Posterior vena cava (tissue), 2 donors: ENCODE results near the gene HOXA5. TPM values are rescaled to one million over a fixed set of nuclear protein-coding genes. Genes with fewer than 3 reads are reported as not detected.

ENCODE experiments used
- DNase-seq: peaks from one replicate; pipeline ENCODE4 v3.0.0-alpha.2; 2020; ENCODE audit warnings: low spot score
- intact Hi-C, 2 donors: fragments of 100-400 bp; cut with DNase I; formaldehyde crosslinking; loops; one replicate each; pipeline versions ENCODE4 v1.14.1 to v1.14.2; 2022 to 2023
- total RNA-seq, 2 donors: library from RNA; stranded (reverse); fragmentation: NEBNext Ultra II Directional; extraction: Animal tissue kit (Norgen Biotek cat#: 25700); gene quantifications; one replicate each; pipeline ENCODE4 v1.2.1, GENCODE V29; 2021
- donor health status: DM: yes; HTN: yes; CAD: no.
- donor health status: DM: yes; HTN: yes; CAD: no.

HOXA5 gene
- total RNA-seq, 2 donors from 2014 or later = 11.3 to 17.6 TPM

DNA sequence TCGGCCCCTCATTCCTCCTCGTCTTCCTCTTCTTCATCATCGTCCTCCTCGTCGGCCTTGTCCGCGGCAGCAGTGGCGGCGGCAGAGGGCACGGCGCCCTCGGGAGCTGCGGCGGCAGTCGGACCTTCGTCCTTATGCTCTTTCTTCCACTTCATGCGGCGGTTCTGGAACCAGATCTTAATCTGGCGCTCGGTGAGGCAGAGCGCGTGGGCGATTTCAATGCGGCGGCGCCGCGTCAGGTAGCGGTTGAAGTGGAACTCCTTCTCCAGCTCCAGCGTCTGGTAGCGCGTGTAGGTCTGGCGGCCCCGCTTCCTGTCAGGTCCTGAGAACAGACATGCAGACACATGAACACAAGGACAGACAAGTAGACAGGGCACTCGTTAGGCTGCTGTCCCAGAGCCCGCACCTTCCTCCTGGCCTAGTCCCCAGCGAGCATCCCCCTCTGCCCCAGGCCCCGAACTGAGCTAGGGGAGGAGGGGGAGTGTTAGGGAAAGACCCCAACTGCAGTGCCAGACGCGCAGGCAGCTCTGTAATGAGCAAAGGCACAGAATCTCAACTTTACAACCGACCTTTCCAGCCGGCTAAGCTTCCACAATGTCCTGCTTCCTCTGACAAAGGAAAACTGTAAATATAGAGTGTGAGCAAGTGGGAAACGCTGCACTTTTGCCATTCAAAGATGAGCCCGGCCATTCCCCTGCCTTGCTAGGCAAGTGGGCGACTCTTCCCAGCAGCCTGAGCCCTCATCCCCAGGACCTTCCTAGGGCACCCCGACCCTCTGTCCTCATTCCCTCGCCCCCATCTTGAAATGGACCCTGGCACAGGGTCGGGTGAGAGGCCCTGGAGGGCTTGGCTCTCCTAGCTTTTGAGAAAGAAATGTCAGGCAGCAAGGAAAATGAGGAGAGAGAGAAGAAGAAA is 11.7 kb upstream of the HOXA5 start:
- DNase-seq = peak; percentile 80
- intact Hi-C loops = loop anchor here in 1 of 2 donors (10.0 kb wide), 1 partner anchor 960 kb away; no protein-coding TSS in a partner anchor

DNA sequence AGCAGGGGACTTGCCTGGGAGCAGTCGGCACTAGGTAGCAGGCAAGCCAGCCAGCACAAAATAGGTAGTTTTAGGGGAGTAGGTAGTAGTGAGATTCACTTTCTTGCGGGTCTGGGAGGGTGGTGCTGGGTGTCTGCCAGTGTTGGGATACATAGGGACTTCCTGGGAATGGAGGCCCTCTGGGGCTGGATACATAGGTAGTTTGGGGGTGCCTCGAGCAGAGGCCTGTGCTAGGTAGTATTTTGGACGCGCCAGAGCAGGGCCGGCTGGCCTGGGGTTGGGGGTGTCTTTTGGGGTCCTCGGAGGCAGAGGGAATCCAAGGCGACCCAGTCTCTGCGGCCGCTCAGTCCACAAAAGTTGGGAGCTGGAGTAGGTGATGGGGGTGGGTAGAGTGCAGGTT is 10.9 kb upstream of the HOXA5 start:
- intact Hi-C loops = loop anchor here in 1 of 2 donors (10.0 kb wide), 1 partner anchor 960 kb away; no protein-coding TSS in a partner anchor
- DNase-seq = no peak

DNA sequence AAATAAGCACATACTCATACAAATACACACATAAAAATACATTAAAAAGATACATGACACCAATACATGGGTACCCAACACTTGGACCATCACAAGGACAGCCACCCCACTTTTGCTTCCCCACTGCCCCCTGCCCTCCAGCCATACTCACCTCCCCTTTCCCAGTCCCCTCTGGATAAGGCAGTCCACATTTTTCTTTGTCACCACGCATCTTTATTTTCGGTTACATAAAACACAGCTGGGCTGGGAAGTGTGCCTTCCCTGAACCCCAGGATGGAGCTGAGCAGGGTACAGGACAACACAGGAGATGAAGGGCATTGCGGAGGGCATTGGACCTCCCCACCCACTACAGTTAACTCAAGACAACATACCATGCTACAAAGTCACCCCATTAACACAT is 10.0 kb upstream of the HOXA5 start:
- intact Hi-C loops = loop anchor here in 1 of 2 donors (10.0 kb wide), 1 partner anchor 959 kb away; no protein-coding TSS in a partner anchor
- DNase-seq = no peak

DNA sequence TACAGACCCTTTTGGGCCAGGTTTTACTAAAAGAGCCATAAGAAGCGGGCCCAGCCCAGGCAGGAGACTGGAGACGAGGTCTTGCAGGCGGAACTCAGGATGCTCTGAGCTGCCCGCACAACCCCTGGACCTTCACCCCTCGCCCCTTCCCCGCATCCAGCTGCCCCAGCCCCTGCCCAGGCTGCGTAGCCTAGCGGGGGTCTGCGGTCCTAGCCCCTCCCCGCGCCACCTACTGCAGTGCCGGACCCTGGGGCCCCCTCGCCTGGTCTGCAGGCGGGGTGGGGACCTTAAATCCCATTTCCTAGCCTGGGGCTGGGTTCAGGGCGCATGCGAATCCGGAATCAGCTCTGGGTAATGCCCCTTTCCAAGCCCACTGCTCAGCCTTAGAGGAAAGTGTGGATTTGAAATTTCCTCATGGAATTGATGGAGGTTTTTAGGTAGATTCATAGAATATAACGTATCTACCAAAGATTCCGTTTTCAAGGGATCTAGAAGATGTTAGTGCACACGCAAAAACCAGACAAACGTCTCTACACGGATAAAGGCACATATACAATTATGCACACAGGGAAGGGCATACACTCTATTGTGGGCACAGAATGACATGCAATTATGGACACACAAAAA is 9.4 kb upstream of the HOXA5 start:
- peak; percentile 76 for DNase-seq
- intact Hi-C loops = loop anchor here in 1 of 2 donors (10.0 kb wide), 1 partner anchor 958 kb away; no protein-coding TSS in a partner anchor

DNA sequence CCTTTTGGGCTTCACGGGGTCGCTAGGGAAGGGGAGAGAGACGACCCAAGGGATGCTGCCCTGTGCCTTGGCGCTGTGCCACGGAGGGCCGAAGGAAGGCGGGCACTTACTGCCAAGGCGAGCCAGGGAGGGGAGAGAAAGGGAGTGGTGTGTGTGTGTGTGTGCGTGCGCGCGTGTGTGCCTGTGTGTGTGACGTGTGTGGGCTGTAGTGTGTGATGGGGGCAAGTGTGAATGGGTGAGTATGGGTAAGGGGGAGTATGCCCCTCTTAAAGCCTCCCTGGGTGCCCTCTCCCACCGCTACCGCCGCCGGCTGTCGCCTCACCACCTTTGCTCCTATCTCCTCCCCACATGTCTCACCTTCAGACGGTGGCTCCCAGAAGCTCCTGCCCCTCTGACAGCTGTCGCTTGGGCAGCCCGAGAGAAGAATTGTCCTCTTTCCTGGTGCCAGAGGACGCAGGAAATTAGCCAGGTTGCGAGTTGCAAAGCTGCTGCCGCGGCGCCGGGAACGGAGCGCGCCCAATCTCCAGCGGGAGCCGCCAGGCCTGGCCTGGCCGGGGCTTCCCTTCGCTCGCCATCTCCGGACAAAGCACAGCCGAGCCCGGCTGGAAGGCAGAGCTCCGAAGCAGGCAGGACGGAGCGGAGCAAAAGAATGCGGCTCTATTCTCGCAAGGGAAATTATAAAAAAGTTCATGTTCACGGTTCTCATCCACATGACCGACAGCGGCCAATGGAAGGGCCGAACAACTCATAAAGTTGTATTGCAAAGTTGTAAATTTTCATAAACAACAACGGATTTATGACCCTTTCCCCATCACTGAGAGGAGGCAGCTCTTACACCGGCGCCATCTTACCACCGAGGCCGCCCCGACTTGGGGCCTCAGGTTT is 8.7 kb upstream of the HOXA5 start, which contains the start of gene HOXA3:
Gene HOXA3 (minus strand): TSS at position 653 of the 885 bp plus-strand sequence. CDS start 41,943 bp downstream, outside the sequence.
- peak; percentile 87 for DNase-seq

DNA sequence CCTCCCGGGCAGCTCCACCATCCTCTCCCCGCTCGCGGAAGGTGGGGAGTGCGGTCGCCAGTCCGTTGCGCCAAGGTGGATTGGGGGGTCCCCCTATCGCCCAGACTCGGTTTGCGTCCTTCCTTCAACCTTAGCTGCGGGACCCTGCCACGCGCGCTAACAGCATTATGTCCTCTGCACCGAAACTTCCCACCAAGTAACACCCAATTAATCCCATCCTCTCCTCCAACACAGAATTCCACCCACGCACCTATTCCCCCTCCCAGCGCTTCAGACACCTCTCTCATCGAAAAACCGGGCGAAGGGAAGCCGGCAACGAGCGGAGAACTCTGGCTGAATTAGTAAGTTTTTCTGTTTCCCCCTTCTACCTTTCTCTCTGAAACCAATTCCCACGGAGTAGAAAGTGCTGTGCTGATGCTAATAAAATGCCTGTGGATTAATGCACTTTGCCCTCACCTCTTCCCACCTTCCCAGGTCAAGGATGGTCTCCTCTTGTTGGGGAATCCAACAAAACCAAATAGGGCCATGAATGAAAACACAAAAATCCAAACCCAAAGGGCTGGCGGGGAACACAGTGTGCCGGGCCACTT is 8.0 kb upstream of the HOXA5 start:
- intact Hi-C loops = loop anchor here in 1 of 2 donors (10.0 kb wide), 1 partner anchor 957 kb away; no protein-coding TSS in a partner anchor
- DNase-seq = peak; percentile 86

More for the DNA sequence above, 8.7 kb upstream of the HOXA5 start, which contains the start of gene HOXA3:
- intact Hi-C loops = loop anchor here in 1 of 2 donors (10.0 kb wide), 1 partner anchor 957 kb away; no protein-coding TSS in a partner anchor

DNA sequence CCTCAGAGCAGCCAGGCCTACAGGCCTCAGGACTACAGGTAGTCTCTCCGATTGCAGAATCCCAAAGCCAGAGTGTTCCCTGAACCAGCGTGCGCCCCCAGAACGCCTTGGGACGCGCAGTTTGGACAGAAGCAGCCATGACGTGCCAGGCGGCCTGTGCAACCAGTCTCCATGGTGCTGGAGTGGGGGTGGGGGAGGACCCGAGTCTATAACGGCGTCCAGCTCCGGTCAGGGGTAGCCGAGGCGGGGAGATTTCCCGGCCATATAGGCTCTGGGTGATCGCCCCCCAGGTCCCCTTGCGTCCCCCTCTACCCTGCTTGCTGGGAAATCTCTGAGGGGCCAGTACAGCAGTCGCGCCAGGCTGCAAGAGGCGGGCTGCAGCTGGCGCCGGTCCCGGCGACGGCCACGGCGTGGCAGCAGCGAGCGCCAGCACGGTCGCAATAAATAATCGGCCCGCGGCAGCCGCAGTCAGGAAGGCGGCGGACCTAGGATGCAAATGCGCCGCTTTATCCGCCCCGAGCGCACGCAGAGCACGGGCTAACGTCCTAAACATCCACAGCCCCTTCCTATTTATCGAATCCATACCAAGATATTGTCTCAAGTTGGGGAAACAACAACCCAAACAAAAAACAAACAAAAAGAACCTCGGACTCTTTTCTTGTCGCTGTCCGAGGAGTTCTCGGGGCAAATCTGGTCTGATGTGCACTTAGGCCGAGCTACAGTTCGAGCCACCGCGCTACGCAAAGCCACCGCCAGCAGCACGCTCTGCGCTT is 7.3 kb upstream of the HOXA5 start:
- peak; percentile 93 for DNase-seq
- intact Hi-C loops = loop anchor here in 1 of 2 donors (10.0 kb wide), 1 partner anchor 956 kb away; no protein-coding TSS in a partner anchor

DNA sequence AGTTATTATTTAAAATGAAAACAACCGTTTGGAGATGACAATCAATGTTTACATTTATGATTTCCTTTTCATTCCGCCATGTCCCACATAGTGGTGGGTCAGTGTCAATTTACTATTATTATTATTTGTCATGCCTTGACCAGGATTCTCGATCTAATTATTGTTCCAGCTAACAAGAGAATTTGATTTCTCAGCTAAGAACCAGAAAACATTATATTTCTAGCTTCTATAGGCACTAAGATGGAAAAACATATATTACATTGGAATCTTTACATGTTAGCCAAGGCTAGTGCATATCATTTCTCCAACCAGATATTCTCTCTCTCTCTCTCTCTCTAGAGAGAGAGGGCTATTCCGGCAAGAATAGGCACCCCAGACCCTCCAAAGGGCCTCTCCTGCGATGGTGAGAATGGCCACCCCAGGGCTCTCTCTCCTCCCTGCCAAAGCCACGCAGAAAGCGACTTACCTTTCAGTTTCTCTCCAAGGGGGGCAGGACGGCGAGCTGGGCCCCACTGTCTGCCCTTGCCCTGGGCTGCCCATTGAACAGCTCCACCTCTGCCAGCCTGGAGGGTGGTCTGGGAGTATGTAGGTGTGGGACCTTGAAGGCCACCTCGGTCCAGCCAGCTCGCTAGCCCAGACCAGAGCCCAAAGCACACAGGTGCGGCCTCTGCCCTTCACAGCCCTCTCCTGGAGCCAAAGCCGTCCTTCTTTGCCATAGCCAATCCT is 6.5 kb upstream of the HOXA5 start:
- peak; percentile 81 for DNase-seq

DNA sequence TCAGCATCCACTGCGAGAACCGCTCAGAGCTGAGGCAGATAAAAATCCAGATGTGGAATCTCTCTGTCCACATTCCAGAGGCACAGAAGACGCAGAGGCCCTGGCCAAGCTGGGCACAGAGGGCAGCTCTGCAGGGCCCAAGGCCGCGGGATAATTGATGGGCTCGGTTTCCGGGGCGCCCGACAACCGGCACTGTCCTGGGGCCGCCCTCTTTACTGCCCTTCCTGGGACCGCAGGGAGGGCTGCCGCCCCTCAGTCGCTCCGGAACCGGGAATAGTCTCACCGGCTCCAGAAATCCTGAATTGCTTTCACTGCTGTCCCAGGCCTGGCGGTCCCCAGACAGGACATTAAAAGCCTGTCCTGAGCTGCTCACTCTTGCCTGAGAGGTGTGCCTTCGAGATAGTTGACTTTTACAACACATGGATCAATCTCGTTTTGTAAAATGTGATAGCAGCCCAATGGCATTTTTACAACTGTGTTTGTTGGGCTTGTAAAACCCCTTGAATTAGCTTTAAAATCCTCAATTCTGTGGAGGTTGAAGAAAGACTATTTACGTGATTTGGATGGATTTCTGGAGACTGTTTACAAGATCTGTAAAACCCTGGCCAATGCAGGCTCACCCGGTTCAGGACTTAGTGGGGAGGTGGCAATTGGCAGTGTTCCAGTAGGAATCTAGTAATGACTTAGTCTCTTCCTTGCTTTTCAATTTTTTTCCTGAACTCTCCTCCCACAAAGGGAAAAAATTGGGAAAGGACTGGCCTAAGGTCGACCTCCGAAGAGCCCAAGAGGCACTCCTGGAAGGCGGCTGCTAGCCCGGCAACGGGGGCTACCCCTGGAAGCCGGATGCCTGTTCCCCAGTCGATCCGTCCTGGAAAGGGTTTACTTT is 5.5 kb upstream of the HOXA5 start:
- intact Hi-C loops = no loop called here
- DNase-seq = no peak

More for the DNA sequence above, 6.5 kb upstream of the HOXA5 start:
- intact Hi-C loops = loop anchor here in 1 of 2 donors (10.0 kb wide), 1 partner anchor 955 kb away; no protein-coding TSS in a partner anchor

DNA sequence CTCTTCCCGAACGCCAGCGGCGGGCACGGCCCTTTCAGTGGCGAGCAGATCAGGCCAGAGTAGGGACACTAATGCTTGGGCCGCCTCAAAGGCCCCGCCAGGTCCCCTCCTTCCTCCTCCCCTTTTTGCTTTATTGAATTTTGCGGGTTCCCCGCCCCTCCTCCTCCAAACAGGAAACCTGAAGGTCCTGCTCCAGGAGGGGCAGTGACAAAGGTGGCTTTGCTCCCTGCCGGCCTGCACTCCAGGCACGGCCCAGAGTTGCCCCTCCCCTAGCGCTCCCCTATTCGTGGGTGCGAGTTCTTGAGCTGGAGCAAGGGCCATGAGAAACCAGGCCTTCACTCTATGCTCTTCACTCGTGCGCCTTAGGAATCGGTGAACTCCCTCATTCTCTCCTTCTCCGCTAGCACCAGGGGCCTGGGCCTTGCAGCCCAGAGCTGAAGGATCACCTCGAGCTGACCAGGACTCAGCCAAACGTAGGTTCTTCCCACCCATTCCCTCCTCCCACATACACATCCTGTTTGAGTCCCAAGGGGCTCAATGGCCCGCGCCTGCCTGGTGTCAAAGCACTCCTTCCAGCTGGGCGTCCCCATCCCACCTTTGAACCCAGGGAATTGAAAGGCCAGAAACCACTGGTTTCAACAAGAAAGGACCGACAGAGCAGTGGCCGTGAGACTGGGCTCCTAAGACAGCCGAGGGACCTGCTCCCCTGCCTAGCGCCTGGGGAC is 4.7 kb upstream of the HOXA5 start:
- DNase-seq = no peak
- intact Hi-C loops = no loop called here

DNA sequence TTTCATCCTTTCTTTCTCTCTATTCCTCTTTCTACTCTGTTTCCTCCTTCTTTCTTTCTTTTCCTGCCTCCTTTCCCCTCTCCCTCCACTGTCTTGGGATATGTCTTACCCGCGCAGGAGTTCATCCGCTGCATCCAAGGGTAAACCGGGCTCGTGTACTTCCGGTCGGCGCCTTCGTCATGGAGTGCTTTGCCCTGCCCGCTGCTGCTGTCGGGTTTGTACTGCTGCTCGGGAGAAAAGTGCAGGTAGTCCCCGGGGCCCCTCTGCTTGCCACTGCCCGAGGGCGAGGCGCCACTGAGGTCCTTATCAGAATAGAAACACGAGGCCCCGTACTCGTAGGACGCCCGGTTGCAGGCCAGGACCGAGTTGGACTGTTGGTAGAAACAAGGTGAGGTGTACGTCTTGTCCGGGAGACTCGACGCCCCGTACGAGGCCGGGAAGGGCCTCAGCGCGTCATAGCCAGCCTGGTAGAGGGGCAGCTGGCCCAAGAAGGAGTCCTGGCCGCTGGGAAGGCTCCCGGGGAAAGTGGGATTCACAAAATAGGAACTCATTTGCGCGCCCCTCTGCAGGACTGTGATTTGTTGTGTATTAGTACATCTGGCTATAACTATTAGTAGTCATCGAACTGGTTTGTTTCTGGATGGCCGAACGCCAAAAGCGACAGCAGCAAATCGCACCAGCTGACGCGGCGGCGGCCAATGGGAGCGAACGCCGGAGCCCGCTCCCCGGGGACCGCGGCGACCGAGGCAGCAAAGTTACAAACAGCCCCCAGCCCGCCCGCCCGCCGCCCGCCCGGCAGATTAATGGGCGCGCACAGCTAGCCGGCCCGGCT is 3.9 kb upstream of the HOXA5 start, which contains the start of gene HOXA6:
Gene HOXA6 (minus strand): TSS at position 576 of the 832 bp plus-strand sequence. CDS start 25 bp downstream, at position 551.
- intact Hi-C loops = no loop called here
- no peak for DNase-seq

DNA sequence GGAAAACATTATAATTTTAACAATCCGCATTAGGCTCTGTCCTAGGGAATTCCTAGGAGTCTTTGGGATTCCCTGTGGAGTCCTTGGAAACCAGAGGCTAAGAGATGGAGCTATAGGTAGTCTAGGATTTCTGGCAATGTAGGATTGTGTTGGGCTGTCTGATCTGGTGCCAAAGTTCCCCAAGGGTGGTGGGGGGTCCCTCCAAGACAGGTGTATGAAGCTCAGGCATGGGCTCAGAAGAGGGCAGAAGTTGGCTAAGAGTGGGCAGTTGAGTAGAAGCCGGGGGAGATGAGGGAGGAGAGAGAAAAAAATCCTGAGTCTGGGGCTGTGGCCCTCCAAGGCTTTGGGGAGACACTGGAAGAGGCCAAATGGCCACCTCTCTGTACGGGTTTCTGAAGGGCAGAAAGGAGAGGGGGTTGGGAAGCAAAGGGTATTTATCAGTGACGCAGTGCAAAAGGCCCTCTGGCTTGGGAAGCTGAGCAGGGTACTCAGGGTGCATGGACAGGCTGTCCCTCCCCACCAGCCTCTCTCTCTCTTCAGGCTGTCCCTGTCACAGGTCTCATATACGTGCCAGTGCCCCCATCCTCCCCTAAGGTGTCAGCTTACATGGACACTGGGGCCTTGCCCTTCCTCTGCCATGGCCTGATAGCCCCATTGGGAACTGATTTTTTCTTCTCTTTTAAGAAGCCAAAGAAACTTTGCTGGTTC is 3.2 kb upstream of the HOXA5 start:
- intact Hi-C loops = no loop called here
- DNase-seq = no peak

DNA sequence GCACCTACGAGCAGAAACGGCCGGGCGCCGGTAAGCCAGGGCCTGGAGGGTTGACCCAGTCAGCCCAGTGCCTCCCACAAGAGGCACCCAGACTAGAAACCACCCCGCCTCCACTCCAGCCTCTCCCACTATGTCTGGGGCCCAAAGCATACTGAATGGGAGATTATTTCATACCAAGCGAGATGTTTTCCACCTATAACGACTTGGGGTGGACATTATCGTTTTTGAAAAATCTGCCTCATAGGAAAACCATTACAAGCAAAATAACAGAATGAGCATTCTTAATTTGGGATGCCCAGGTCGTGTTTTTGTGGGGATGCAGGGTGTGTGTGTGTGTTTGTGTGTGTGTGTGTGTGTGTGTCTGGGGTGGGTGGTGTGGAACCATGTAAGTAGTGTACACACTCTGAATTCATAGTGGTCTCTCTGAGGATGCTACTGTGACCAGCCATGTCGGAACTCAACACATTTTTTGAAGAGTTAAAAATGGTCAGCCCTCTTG is 2.5 kb upstream of the HOXA5 start:
- DNase-seq = no peak
- intact Hi-C loops = no loop called here
